ENCODE measurements around the gene TPCN2. TPM values are rescaled to one million over a fixed set of nuclear protein-coding genes. Genes with fewer than 3 reads are reported as not detected.

Gene TPCN2
- total RNA-seq, 2 donors from 2014 or later, result 4.2 to 5.3 TPM

GRCh38 chr11:69001243-69002081, 47.3 kb upstream of the TPCN2 start:
- no peak for TF ChIP-seq CTCF (IDR thresholded peaks at IDR 0.05)

GRCh38 chr11:69002110-69002569, 46.6 kb upstream of the TPCN2 start:
- H3K4me1 ChIP-seq, result peaks cover 0 to 50% of the 10 kb centered on the region in 2 donors
- TF ChIP-seq CTCF (IDR thresholded peaks at IDR 0.05), result no peak
- H3K4me3 ChIP-seq, result no peak overlapping the region
- H3K27ac ChIP-seq, result peak overlapping the region; percentile 63 to 69
- no peaks in the 10 kb centered on the region for H3K9me3 ChIP-seq
- no peak for DNase-seq (ENCODE audit: low spot score)
- no peaks in the 10 kb centered on the region for H3K27me3 ChIP-seq
- H3K36me3 ChIP-seq, result peaks cover 13% of the 10 kb centered on the region

More at GRCh38 chr11:69001243-69002081, 47.3 kb upstream of the TPCN2 start:
- Histone ChIP-seq H3K4me3 (no peak overlapping the region), H3K4me1 (peaks cover 0 to 50% of the 10 kb centered on the region in 2 donors), H3K9me3 (no peaks in the 10 kb centered on the region), H3K27ac (peak overlapping the region; percentile 63 to 69), H3K36me3 (peaks cover 13% of the 10 kb centered on the region), H3K27me3 (no peaks in the 10 kb centered on the region)
- DNase-seq (ENCODE audit: low spot score), result no peak

- TF ChIP-seq CTCF (IDR thresholded peaks at IDR 0.05), result no peak
- H3K36me3 ChIP-seq, result peaks cover 13% of the 10 kb centered on the region
- peaks cover 0 to 48% of the 10 kb centered on the region in 2 donors for H3K4me1 ChIP-seq
- H3K9me3 ChIP-seq, result no peaks in the 10 kb centered on the region
- DNase-seq (ENCODE audit: low spot score), result no peak
- no peak overlapping the region for H3K4me3 ChIP-seq
- no peaks in the 10 kb centered on the region for H3K27me3 ChIP-seq
- H3K27ac ChIP-seq, result peak overlapping the region; percentile 63 to 69
Measured at GRCh38 chr11:69002570-69003231, 46.0 kb upstream of the TPCN2 start.

GRCh38 chr11:69003301-69003865, 45.3 kb upstream of the TPCN2 start:
- no peak overlapping the region for H3K4me3 ChIP-seq
- no peaks in the 10 kb centered on the region for H3K9me3 ChIP-seq
- peaks cover 13% of the 10 kb centered on the region for H3K36me3 ChIP-seq
- no peak for DNase-seq (ENCODE audit: low spot score)
- no peak overlapping the region for H3K27ac ChIP-seq
- peaks cover 0 to 44% of the 10 kb centered on the region in 2 donors for H3K4me1 ChIP-seq
- no peak for TF ChIP-seq CTCF (IDR thresholded peaks at IDR 0.05)
- H3K27me3 ChIP-seq, result no peaks in the 10 kb centered on the region

- Histone ChIP-seq H3K4me3 (no peak overlapping the region), H3K4me1 (peaks cover 0 to 44% of the 10 kb centered on the region in 2 donors), H3K9me3 (no peaks in the 10 kb centered on the region), H3K36me3 (peaks cover 13% of the 10 kb centered on the region), H3K27me3 (no peaks in the 10 kb centered on the region), H3K27ac (no peak overlapping the region)
- DNase-seq (ENCODE audit: low spot score), result no peak
- no peak for TF ChIP-seq CTCF (IDR thresholded peaks at IDR 0.05)
Measured at GRCh38 chr11:69003866-69004367, 44.8 kb upstream of the TPCN2 start.
